ENCODE results near the gene PGM3. TPM values are rescaled to one million over a fixed set of nuclear protein-coding genes. Genes with fewer than 3 reads are reported as not detected.
A peak's percentile ranks its signal among the peaks of the same experiment; 100 is the strongest.

Gene PGM3
- total and polyA plus RNA-seq, 2 of the 4 experiments (the other 2 are of a cell fraction) = 68.4 to 336 TPM

DNA sequence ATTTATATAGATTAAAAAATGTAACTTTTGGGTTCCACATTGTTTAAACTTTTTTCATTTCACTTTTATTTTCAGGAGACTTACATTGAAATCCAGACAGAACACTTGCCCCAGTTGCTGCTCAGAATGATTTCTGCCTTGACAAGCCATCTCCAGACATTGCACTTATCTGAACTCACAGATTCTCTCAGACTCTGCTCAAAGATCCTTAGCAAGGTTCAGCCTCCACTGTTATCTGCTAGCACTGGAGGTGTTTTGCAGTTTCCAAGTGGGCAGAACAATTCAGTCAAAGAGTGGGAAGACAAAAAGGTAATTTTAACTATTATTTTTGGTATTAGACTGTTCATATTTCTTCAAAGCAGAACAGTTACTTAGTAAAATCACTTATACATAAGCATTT lies 67.6 kb downstream of the PGM3 start:
- Histone ChIP-seq H3K56ac (ENCODE audit: extremely low read depth, insufficient read depth, low read length) (no peak overlapping the region), H3K14ac (replicated peaks; ENCODE audit: low read depth, low read length) (no peak overlapping the region), H3K4me1 (ENCODE audit: control insufficient read depth, insufficient read depth, low read length) (peaks cover 6% of the 10 kb centered on the region), H3K9ac (ENCODE audit: low read depth, low read length) (no peak overlapping the region), H4K8ac (ENCODE audit: low read depth in 2 of 2, low read length in 2 of 2) (no peak overlapping the region), H3K4ac (ENCODE audit: low read depth, low read length) (no peak overlapping the region), H3K27me3 (ENCODE audit: control insufficient read depth, insufficient read depth, low read length) (no peaks in the 10 kb centered on the region), H3K4me3 (ENCODE audit: insufficient read depth, low read depth, low read length) (no peak overlapping the region), H4K5ac (ENCODE audit: low read depth, low read length) (no peak overlapping the region), H3K9me3 (ENCODE audit: control insufficient read depth, insufficient read depth, low read length) (no peaks in the 10 kb centered on the region), H2BK20ac (ENCODE audit: low read depth, low read length) (no peak overlapping the region), H2BK120ac (ENCODE audit: low read depth, low read length) (no peak overlapping the region), H3K4me2 (ENCODE audit: low read depth, low read length) (no peak overlapping the region), H2BK15ac (ENCODE audit: low read depth, low read length) (no peak overlapping the region), H2AFZ (replicated peaks; ENCODE audit: low read length, poor library complexity) (no peak overlapping the region), H3K9me1 (ENCODE audit: insufficient read depth, low read length) (peaks cover 14% of the 10 kb centered on the region), H4K91ac (ENCODE audit: insufficient read depth, low read depth, low read length) (peak overlapping the region; percentile 17; the same call in 1 of the 2 replicates), H2AK5ac (ENCODE audit: low read depth, low read length) (no peak overlapping the region), H3K36me3 (ENCODE audit: control insufficient read depth, insufficient read depth, low read length) (peaks cover 12% of the 10 kb centered on the region), H3K27ac (ENCODE audit: insufficient read depth, low read length) (no peak overlapping the region), H3K79me1 (ENCODE audit: low read depth in 1 of 2, low read length in 2 of 2) (peaks cover 0 to 8% of the 10 kb centered on the region in 2 experiments; a peak in 2 of 4 replicates), H2AK9ac (replicated peaks; ENCODE audit: low read depth, low read length, poor library complexity) (no peak overlapping the region), H3K23ac (ENCODE audit: low read depth, low read length) (no peak overlapping the region), H4K20me1 (ENCODE audit: insufficient read depth, low read length) (peaks cover 3% of the 10 kb centered on the region; the same call in 1 of the 2 replicates), H3K18ac (ENCODE audit: low read depth, low read length) (no peak overlapping the region), H2BK5ac (ENCODE audit: low read depth, low read length, poor library complexity, severe bottlenecking) (no peak overlapping the region)
- DNase-seq = no peak
- intact Hi-C loops (cut with micrococcal nuclease) = no loop called here
- ATAC-seq (ENCODE audit: low read depth) = no peak
- dilution Hi-C loops (cut with HindIII; ENCODE audit: low sequenced_read_pairs, unreplicated experiment) = no loop called here
- CTCF ChIA-PET = no interaction called here
- in situ Hi-C loops (cut with MboI; ENCODE audit: low sequenced_read_pairs) = no loop called here
- no TSS peak for BruUV-seq (replicated peaks)
- TF ChIP-seq RAD21 (IDR thresholded peaks at IDR 0.05; ENCODE audit: low read length) = no peak
- TF ChIP-seq BHLHE40 (IDR thresholded peaks at IDR 0.05; ENCODE audit: low read depth, low read length) = no peak
- TF ChIP-seq NFE2L2 (IDR thresholded peaks at IDR 0.05; ENCODE audit: low read depth, low read length) = no peak
- no peak for TF ChIP-seq SMC3 (IDR thresholded peaks at IDR 0.05; ENCODE audit: low read depth, low read length)
- no peak for TF ChIP-seq POLR2A (IDR thresholded peaks at IDR 0.05; ENCODE audit: low read depth, low read length)
- TF ChIP-seq MAZ (IDR thresholded peaks at IDR 0.05; ENCODE audit: borderline replicate concordance, low read depth, low read length) = no peak
- TF ChIP-seq, protein P1, sequence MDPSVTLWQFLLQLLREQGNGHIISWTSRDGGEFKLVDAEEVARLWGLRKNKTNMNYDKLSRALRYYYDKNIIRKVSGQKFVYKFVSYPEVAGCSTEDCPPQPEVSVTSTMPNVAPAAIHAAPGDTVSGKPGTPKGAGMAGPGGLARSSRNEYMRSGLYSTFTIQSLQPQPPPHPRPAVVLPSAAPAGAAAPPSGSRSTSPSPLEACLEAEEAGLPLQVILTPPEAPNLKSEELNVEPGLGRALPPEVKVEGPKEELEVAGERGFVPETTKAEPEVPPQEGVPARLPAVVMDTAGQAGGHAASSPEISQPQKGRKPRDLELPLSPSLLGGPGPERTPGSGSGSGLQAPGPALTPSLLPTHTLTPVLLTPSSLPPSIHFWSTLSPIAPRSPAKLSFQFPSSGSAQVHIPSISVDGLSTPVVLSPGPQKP (IDR thresholded peaks at IDR 0.05; ENCODE audit: borderline replicate concordance, low read depth, low read length) = no peak
- TF ChIP-seq CHD1 (IDR thresholded peaks at IDR 0.05; ENCODE audit: low read depth, low read length) = no peak
- TF ChIP-seq CEBPB (IDR thresholded peaks at IDR 0.05; ENCODE audit: low read depth, low read length) = no peak
- no peak for TF ChIP-seq MAFK (IDR thresholded peaks at IDR 0.05; ENCODE audit: low read depth, low read length)
- no peak for TF ChIP-seq MXI1 (IDR thresholded peaks at IDR 0.05; ENCODE audit: borderline replicate concordance, low read depth, low read length)
- no peak for TF ChIP-seq RFX5 (IDR thresholded peaks at IDR 0.05; ENCODE audit: low read depth, low read length)
- TF ChIP-seq, protein P2, sequence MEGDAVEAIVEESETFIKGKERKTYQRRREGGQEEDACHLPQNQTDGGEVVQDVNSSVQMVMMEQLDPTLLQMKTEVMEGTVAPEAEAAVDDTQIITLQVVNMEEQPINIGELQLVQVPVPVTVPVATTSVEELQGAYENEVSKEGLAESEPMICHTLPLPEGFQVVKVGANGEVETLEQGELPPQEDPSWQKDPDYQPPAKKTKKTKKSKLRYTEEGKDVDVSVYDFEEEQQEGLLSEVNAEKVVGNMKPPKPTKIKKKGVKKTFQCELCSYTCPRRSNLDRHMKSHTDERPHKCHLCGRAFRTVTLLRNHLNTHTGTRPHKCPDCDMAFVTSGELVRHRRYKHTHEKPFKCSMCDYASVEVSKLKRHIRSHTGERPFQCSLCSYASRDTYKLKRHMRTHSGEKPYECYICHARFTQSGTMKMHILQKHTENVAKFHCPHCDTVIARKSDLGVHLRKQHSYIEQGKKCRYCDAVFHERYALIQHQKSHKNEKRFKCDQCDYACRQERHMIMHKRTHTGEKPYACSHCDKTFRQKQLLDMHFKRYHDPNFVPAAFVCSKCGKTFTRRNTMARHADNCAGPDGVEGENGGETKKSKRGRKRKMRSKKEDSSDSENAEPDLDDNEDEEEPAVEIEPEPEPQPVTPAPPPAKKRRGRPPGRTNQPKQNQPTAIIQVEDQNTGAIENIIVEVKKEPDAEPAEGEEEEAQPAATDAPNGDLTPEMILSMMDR (conservative IDR thresholded peaks at IDR 0.05; ENCODE audit: low read depth, low read length) = no peak
- no peak for TF ChIP-seq FOS (IDR thresholded peaks at IDR 0.05; ENCODE audit: low read depth, low read length)
- no peak for TF ChIP-seq RCOR1 (IDR thresholded peaks at IDR 0.05; ENCODE audit: insufficient replicate concordance, low read length)
- TF ChIP-seq, protein P3, sequence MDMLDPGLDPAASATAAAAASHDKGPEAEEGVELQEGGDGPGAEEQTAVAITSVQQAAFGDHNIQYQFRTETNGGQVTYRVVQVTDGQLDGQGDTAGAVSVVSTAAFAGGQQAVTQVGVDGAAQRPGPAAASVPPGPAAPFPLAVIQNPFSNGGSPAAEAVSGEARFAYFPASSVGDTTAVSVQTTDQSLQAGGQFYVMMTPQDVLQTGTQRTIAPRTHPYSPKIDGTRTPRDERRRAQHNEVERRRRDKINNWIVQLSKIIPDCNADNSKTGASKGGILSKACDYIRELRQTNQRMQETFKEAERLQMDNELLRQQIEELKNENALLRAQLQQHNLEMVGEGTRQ (IDR thresholded peaks at IDR 0.05; ENCODE audit: low read depth, low read length) = no peak
- POLR2A ChIA-PET (ENCODE audit: unreplicated experiment) = no interaction called here
